Subcutaneous abdominal adipose tissue (tissue), 5 donors: Measurements from ENCODE around the gene PDGFA.

Experiments
- H3K27ac ChIP-seq: one replicate; pipeline ENCODE4 v1.7.0; 2013; ENCODE audit warnings: low read depth, mild to moderate bottlenecking, inconsistent platforms, low read length, moderate library complexity
- H3K27me3 ChIP-seq, 5 donors: one replicate each; pipeline ENCODE4 v1.7.0; 2013; ENCODE audit warnings: low read length in 5 of 5, inconsistent platforms in 1 of 5; ENCODE audit not compliant: control insufficient read depth in 5 of 5, insufficient read depth in 4 of 5
- H3K36me3 ChIP-seq, 5 donors: one replicate each; pipeline ENCODE4 v1.7.0; 2013; ENCODE audit warnings: low read length in 5 of 5; ENCODE audit not compliant: control insufficient read depth in 5 of 5, insufficient read depth in 5 of 5
- H3K4me1 ChIP-seq, 5 donors: one replicate each; pipeline ENCODE4 v1.7.0; 2013; ENCODE audit warnings: low read length in 5 of 5, mild to moderate bottlenecking in 3 of 5, moderate library complexity in 1 of 5; ENCODE audit not compliant: control insufficient read depth in 5 of 5, insufficient read depth in 5 of 5
- H3K4me3 ChIP-seq, 5 donors: one replicate each; pipeline ENCODE4 v1.7.0; 2013; ENCODE audit warnings: low read length in 5 of 5, low read depth in 1 of 5
- H3K9ac ChIP-seq, 5 donors: one replicate each; pipeline ENCODE4 v1.7.0; 2013; ENCODE audit warnings: low read length in 5 of 5, mild to moderate bottlenecking in 4 of 5, moderate library complexity in 3 of 5
- H3K9me3 ChIP-seq, 5 donors: one replicate each; pipeline ENCODE4 v1.7.0; 2013; ENCODE audit warnings: low read length in 5 of 5; ENCODE audit not compliant: control insufficient read depth in 5 of 5
- donor health status: healthy.
- donor health status: healthy.
- donor health status: healthy.
- donor health status: healthy.
- donor health status: healthy.

PDGFA gene

GRCh38 chr7:519484-520390 lies at the start of gene PDGFA:
PDGFA (minus strand) TSS chr7:519846; CDS start chr7:519001, 845 bp downstream.
- H3K36me3 ChIP-seq = no peaks in the 10 kb centered on the region
- peak within 1 kb of the TSS in 1 of 5 donors; percentile 25 for H3K9ac ChIP-seq
- H3K27ac ChIP-seq = no peak within 1 kb of the TSS
- H3K27me3 ChIP-seq = peaks cover 6 to 42% (median 25%) of the 10 kb centered on the region in 5 donors
- peak within 1 kb of the TSS in 4 of 5 donors; percentile 64 to 77 (median 72) for H3K4me3 ChIP-seq
- H3K4me1 ChIP-seq = peaks cover 0 to 56% (median 43%) of the 10 kb centered on the region in 5 donors
- no peaks in the 10 kb centered on the region for H3K9me3 ChIP-seq

GRCh38 chr7:568031-568951 lies 48.6 kb upstream of the PDGFA start:
- Histone ChIP-seq H3K4me1 (peaks cover 0 to 16% (median 6%) of the 10 kb centered on the region in 5 donors), H3K27ac (no peak overlapping the region)

GRCh38 chr7:567305-567883 lies 47.7 kb upstream of the PDGFA start:
- Histone ChIP-seq H3K36me3 (no peaks in the 10 kb centered on the region), H3K9me3 (peaks cover 0 to 3% (median 0%) of the 10 kb centered on the region in 5 donors), H3K4me1 (peaks cover 0 to 16% (median 6%) of the 10 kb centered on the region in 5 donors), H3K4me3 (no peak overlapping the region), H3K27ac (no peak overlapping the region), H3K27me3 (peaks cover 0 to 5% (median 0%) of the 10 kb centered on the region in 5 donors), H3K9ac (no peak overlapping the region)

More at GRCh38 chr7:568031-568951, 48.6 kb upstream of the PDGFA start:
- peaks cover 0 to 5% (median 0%) of the 10 kb centered on the region in 5 donors for H3K27me3 ChIP-seq
- H3K9ac ChIP-seq = no peak overlapping the region
- no peak overlapping the region for H3K4me3 ChIP-seq
- no peaks in the 10 kb centered on the region for H3K36me3 ChIP-seq
- peaks cover 0 to 3% (median 0%) of the 10 kb centered on the region in 5 donors for H3K9me3 ChIP-seq

GRCh38 chr7:566100-566499 lies 46.5 kb upstream of the PDGFA start:
- no peaks in the 10 kb centered on the region for H3K36me3 ChIP-seq
- H3K9ac ChIP-seq = no peak overlapping the region
- no peak overlapping the region for H3K4me3 ChIP-seq
- peaks cover 0 to 5% (median 0%) of the 10 kb centered on the region in 5 donors for H3K27me3 ChIP-seq
- peaks cover 0 to 3% (median 0%) of the 10 kb centered on the region in 5 donors for H3K9me3 ChIP-seq
- no peak overlapping the region for H3K27ac ChIP-seq
- H3K4me1 ChIP-seq = peaks cover 0 to 16% (median 6%) of the 10 kb centered on the region in 5 donors

GRCh38 chr7:564176-564865 lies 44.7 kb upstream of the PDGFA start:
- Histone ChIP-seq H3K4me3 (no peak overlapping the region), H3K9ac (no peak overlapping the region), H3K27me3 (peaks cover 0 to 3% (median 0%) of the 10 kb centered on the region in 5 donors), H3K4me1 (peaks cover 0 to 16% (median 6%) of the 10 kb centered on the region in 5 donors), H3K27ac (no peak overlapping the region), H3K9me3 (peaks cover 0 to 3% (median 0%) of the 10 kb centered on the region in 5 donors), H3K36me3 (no peaks in the 10 kb centered on the region)

- Histone ChIP-seq H3K36me3 (no peaks in the 10 kb centered on the region), H3K4me1 (peaks cover 0 to 13% (median 6%) of the 10 kb centered on the region in 5 donors), H3K9ac (no peak overlapping the region), H3K27me3 (peaks cover 0 to 3% (median 0%) of the 10 kb centered on the region in 5 donors), H3K27ac (no peak overlapping the region), H3K9me3 (peaks cover 0 to 3% (median 0%) of the 10 kb centered on the region in 5 donors), H3K4me3 (no peak overlapping the region)
Measured at GRCh38 chr7:563629-564170, 44.1 kb upstream of the PDGFA start.

- H3K27ac ChIP-seq = no peak overlapping the region
- peaks cover 0 to 2% (median 0%) of the 10 kb centered on the region in 5 donors for H3K27me3 ChIP-seq
- no peaks in the 10 kb centered on the region for H3K36me3 ChIP-seq
Measured at GRCh38 chr7:562789-563628, 43.4 kb upstream of the PDGFA start.

GRCh38 chr7:562374-562675 lies 42.7 kb upstream of the PDGFA start:
- H3K27me3 ChIP-seq = peaks cover 0 to 2% (median 0%) of the 10 kb centered on the region in 5 donors

More at GRCh38 chr7:562789-563628, 43.4 kb upstream of the PDGFA start:
- Histone ChIP-seq H3K4me3 (no peak overlapping the region), H3K9ac (no peak overlapping the region), H3K4me1 (peaks cover 0 to 6% (median under 1%) of the 10 kb centered on the region in 5 donors), H3K9me3 (peaks cover 0 to 3% (median 0%) of the 10 kb centered on the region in 5 donors)

More at GRCh38 chr7:562374-562675, 42.7 kb upstream of the PDGFA start:
- Histone ChIP-seq H3K27ac (no peak overlapping the region), H3K9ac (no peak overlapping the region), H3K9me3 (peaks cover 0 to 2% (median under 1%) of the 10 kb centered on the region in 5 donors), H3K36me3 (no peaks in the 10 kb centered on the region), H3K4me1 (peaks cover 0 to 4% (median 0%) of the 10 kb centered on the region in 5 donors), H3K4me3 (no peak overlapping the region)
